COLO829 (cell line): Measurements from ENCODE around the gene CPLANE1.
A peak's percentile ranks its signal among the peaks of the same experiment; 100 is the strongest.
"Not testable (repeated sequence)": the region's sequence is repeated elsewhere in the genome, so short reads cannot be mapped to it uniquely, and the experiment has no call there.

Experiments used
- DNase-seq: peaks from one replicate; pipeline ENCODE4 v3.0.0; 2012; ENCODE audit warnings: low spot score

CPLANE1 gene

GRCh38 chr5:37121027-37121426, 128.1 kb downstream of the CPLANE1 start:
- no peak for DNase-seq

GRCh38 chr5:37120270-37120669, 128.9 kb downstream of the CPLANE1 start:
- DNase-seq: no peak

GRCh38 chr5:37116359-37116758, 132.8 kb downstream of the CPLANE1 start:
- no peak for DNase-seq

- no peak for DNase-seq
Measured at GRCh38 chr5:37112383-37112991, 136.7 kb downstream of the CPLANE1 start.

GRCh38 chr5:37111426-37112382, 137.5 kb downstream of the CPLANE1 start:
- no peak for DNase-seq

GRCh38 chr5:37110135-37110534, 139.0 kb downstream of the CPLANE1 start:
- DNase-seq: no peak

GRCh38 chr5:37109338-37109737, 139.8 kb downstream of the CPLANE1 start:
- DNase-seq: no peak

- no peak for DNase-seq
Measured at GRCh38 chr5:37103302-37103701, 145.9 kb downstream of the CPLANE1 start.

GRCh38 chr5:37099267-37099666, 149.9 kb downstream of the CPLANE1 start:
- DNase-seq: not testable (repeated sequence)

GRCh38 chr5:37093795-37094194, 155.4 kb downstream of the CPLANE1 start:
- not testable (repeated sequence) for DNase-seq

GRCh38 chr5:37090781-37091180, 158.4 kb downstream of the CPLANE1 start:
- no peak for DNase-seq

GRCh38 chr5:37090123-37090726, 159.0 kb downstream of the CPLANE1 start:
- DNase-seq: no peak

- no peak for DNase-seq
Measured at GRCh38 chr5:37088009-37088408, 161.2 kb downstream of the CPLANE1 start.

- no peak for DNase-seq
Measured at GRCh38 chr5:37086466-37087173, 162.6 kb downstream of the CPLANE1 start.

- not testable (repeated sequence) for DNase-seq
Measured at GRCh38 chr5:37086026-37086425, 163.2 kb downstream of the CPLANE1 start.

- not testable (repeated sequence) for DNase-seq
Measured at GRCh38 chr5:37082977-37083376, 166.2 kb downstream of the CPLANE1 start.

- DNase-seq: no peak
Measured at GRCh38 chr5:37080697-37081096, 168.5 kb downstream of the CPLANE1 start.

GRCh38 chr5:37077146-37077545, 172.0 kb downstream of the CPLANE1 start:
- DNase-seq: no peak

- DNase-seq: no peak
Measured at GRCh38 chr5:37075399-37075950, 173.7 kb downstream of the CPLANE1 start.

- DNase-seq: peak; percentile 6
Measured at GRCh38 chr5:37071901-37072581, 177.1 kb downstream of the CPLANE1 start.

- no peak for DNase-seq
Measured at GRCh38 chr5:37071487-37071886, 177.7 kb downstream of the CPLANE1 start.
